Tibial nerve (tissue), 4 donors: Measurements from ENCODE around the gene RIMOC1.

Experiments
- EP300 ChIP-seq, 2 donors: sonication (generic); formaldehyde crosslinking; IDR thresholded peaks; one replicate each; pipeline ENCODE4 v1.6.1; 2017; ENCODE audit warnings: antibody characterized with exemption in 2 of 2, mild to moderate bottlenecking in 1 of 2
- POLR2A ChIP-seq, 2 donors: fragments of 450-650 bp; IDR thresholded peaks; one replicate each; pipeline ENCODE4 v1.6.1; 2017; ENCODE audit warnings: antibody characterized with exemption in 2 of 2, mild to moderate bottlenecking in 2 of 2, moderate library complexity in 2 of 2
- TF ChIP-seq, protein P1 (sequence below), 5 experiments: fragments of 200-600 bp in 3 of 5; fragments of 450-650 bp in 2 of 5; sonication (generic) in 3 of 5; IDR thresholded peaks; one replicate each; pipeline ENCODE4 v1.5.1; 2016 to 2019; ENCODE audit warnings: antibody characterized with exemption in 5 of 5, mild to moderate bottlenecking in 3 of 5, moderate library complexity in 2 of 5

DNA sequence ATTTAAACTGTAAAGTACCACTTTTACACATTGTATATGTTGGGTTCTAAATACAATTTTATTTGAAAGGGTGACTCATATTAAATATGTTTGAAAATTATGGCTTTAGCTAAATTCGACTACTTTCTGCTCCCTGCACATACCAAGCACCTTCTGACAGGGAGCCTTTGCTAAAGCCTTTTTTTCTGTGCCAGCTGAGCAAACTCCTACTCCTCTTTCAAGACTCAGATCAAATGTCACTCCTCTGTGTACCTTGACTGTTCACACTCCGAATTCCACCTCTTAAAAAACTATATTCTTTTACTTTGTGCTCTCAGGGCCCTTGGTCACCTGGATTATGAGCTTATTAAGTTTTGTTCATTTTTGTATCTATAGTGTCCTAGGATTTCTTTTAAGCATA, 27.5 kb upstream of the RIMOC1 start:
- TF ChIP-seq, protein P1, sequence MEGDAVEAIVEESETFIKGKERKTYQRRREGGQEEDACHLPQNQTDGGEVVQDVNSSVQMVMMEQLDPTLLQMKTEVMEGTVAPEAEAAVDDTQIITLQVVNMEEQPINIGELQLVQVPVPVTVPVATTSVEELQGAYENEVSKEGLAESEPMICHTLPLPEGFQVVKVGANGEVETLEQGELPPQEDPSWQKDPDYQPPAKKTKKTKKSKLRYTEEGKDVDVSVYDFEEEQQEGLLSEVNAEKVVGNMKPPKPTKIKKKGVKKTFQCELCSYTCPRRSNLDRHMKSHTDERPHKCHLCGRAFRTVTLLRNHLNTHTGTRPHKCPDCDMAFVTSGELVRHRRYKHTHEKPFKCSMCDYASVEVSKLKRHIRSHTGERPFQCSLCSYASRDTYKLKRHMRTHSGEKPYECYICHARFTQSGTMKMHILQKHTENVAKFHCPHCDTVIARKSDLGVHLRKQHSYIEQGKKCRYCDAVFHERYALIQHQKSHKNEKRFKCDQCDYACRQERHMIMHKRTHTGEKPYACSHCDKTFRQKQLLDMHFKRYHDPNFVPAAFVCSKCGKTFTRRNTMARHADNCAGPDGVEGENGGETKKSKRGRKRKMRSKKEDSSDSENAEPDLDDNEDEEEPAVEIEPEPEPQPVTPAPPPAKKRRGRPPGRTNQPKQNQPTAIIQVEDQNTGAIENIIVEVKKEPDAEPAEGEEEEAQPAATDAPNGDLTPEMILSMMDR (IDR thresholded peaks at IDR 0.05): no peak
- TF ChIP-seq POLR2A (IDR thresholded peaks at IDR 0.05) (no peak), EP300 (IDR thresholded peaks at IDR 0.05) (no peak)
